HEK293 (cell line): Measurements from ENCODE around the gene CATSPERE.

Experiments
- GFI1B ChIP-seq: fragments of 450-650 bp; formaldehyde crosslinking; IDR thresholded peaks from 2 replicates; pipeline ENCODE4 v1.5.1; 2016; ENCODE audit warnings: missing biosample characterization, missing genetic modification characterization
- GLI4 ChIP-seq: fragments of 450-650 bp; formaldehyde crosslinking; IDR thresholded peaks from 2 replicates; pipeline ENCODE4 v1.5.1; 2016; ENCODE audit warnings: missing biosample characterization, missing genetic modification characterization
- OSR2 ChIP-seq: fragments of 450-650 bp; formaldehyde crosslinking; IDR thresholded peaks from 2 replicates; pipeline ENCODE4 v1.5.1; 2016; ENCODE audit warnings: missing biosample characterization, missing genetic modification characterization
- OVOL3 ChIP-seq: fragments of 450-650 bp; formaldehyde crosslinking; IDR thresholded peaks from 2 replicates; pipeline ENCODE4 v1.5.1; 2016; ENCODE audit warnings: missing biosample characterization, missing genetic modification characterization
- PRDM1 ChIP-seq: fragments of 450-650 bp; formaldehyde crosslinking; IDR thresholded peaks from 2 replicates; pipeline ENCODE4; 2016; ENCODE audit warnings: missing biosample characterization, missing genetic modification characterization
- SCRT1 ChIP-seq: fragments of 450-650 bp; formaldehyde crosslinking; IDR thresholded peaks from 2 replicates; pipeline ENCODE4 v1.5.1; 2016; ENCODE audit warnings: missing biosample characterization, missing genetic modification characterization, borderline replicate concordance
- YY2 ChIP-seq: fragments of 450-650 bp; formaldehyde crosslinking; IDR thresholded peaks from 2 replicates; pipeline ENCODE4 v1.5.1; 2016; ENCODE audit warnings: missing biosample characterization, missing genetic modification characterization
- ZBTB17 ChIP-seq: fragments of 450-650 bp; formaldehyde crosslinking; IDR thresholded peaks from 2 replicates; pipeline ENCODE4 v1.5.1; 2016; ENCODE audit warnings: missing biosample characterization, missing genetic modification characterization
- ZBTB20 ChIP-seq: fragments of 450-650 bp; formaldehyde crosslinking; IDR thresholded peaks from 2 replicates; pipeline ENCODE4 v1.5.1; 2016; ENCODE audit warnings: missing biosample characterization, missing genetic modification characterization
- ZNF121 ChIP-seq: fragments of 450-650 bp; formaldehyde crosslinking; IDR thresholded peaks from 2 replicates; pipeline ENCODE4 v1.5.1; 2016; ENCODE audit warnings: missing biosample characterization, missing genetic modification characterization
- ZNF169 ChIP-seq: fragments of 450-650 bp; formaldehyde crosslinking; IDR thresholded peaks from 2 replicates; pipeline ENCODE4 v1.5.1; 2016; ENCODE audit warnings: missing biosample characterization, missing genetic modification characterization
- ZNF184 ChIP-seq: fragments of 450-650 bp; IDR thresholded peaks from 2 replicates; pipeline ENCODE4 v1.5.1; 2018; ENCODE audit warnings: missing biosample characterization, mild to moderate bottlenecking, missing genetic modification characterization
- ZNF2 ChIP-seq: fragments of 450-650 bp; formaldehyde crosslinking; IDR thresholded peaks from 2 replicates; pipeline ENCODE4 v1.5.1; 2016; ENCODE audit warnings: missing biosample characterization, missing genetic modification characterization
- ZNF214 ChIP-seq: fragments of 450-650 bp; formaldehyde crosslinking; IDR thresholded peaks from 2 replicates; pipeline ENCODE4 v1.5.1; 2017; ENCODE audit warnings: missing biosample characterization, mild to moderate bottlenecking, missing genetic modification characterization, borderline replicate concordance
- ZNF324 ChIP-seq: fragments of 450-650 bp; formaldehyde crosslinking; IDR thresholded peaks from 2 replicates; pipeline ENCODE4 v1.5.1; 2016; ENCODE audit warnings: missing biosample characterization, missing genetic modification characterization
- ZNF394 ChIP-seq: fragments of 450-650 bp; formaldehyde crosslinking; IDR thresholded peaks from 2 replicates; pipeline ENCODE4 v1.5.1; 2016; ENCODE audit warnings: missing biosample characterization, missing genetic modification characterization, mild to moderate bottlenecking, moderate library complexity, borderline replicate concordance
- ZNF544 ChIP-seq: fragments of 450-650 bp; formaldehyde crosslinking; IDR thresholded peaks from 2 replicates; pipeline ENCODE4 v1.5.0; 2017; ENCODE audit warnings: missing biosample characterization, missing genetic modification characterization
- ZNF621 ChIP-seq: fragments of 450-650 bp; formaldehyde crosslinking; IDR thresholded peaks from 2 replicates; pipeline ENCODE4 v1.5.1; 2017; ENCODE audit warnings: missing biosample characterization, missing genetic modification characterization
- TF ChIP-seq, protein P1 (sequence below): fragments of 450-650 bp; formaldehyde crosslinking; IDR thresholded peaks from 2 replicates; pipeline ENCODE4 v1.5.1; 2016; ENCODE audit warnings: missing biosample characterization, missing genetic modification characterization
- TF ChIP-seq, protein P2 (sequence below): fragments of 450-650 bp; formaldehyde crosslinking; IDR thresholded peaks from 2 replicates; pipeline ENCODE4 v1.5.1; 2016; ENCODE audit warnings: missing biosample characterization, missing genetic modification characterization
- TF ChIP-seq, protein P3 (sequence below): fragments of 450-650 bp; formaldehyde crosslinking; optimal IDR thresholded peaks from 2 replicates; pipeline ENCODE3; 2016; ENCODE audit warnings: missing biosample characterization, mild to moderate bottlenecking, missing genetic modification characterization
- TF ChIP-seq, protein P4 (sequence below): fragments of 450-650 bp; formaldehyde crosslinking; IDR thresholded peaks from 2 replicates; pipeline ENCODE4 v1.5.1; 2016; ENCODE audit warnings: missing biosample characterization, missing genetic modification characterization
- TF ChIP-seq, protein P5 (sequence below): IDR thresholded peaks from 2 replicates; pipeline ENCODE4 v1.6.1; 2011; ENCODE audit warnings: mild to moderate bottlenecking, low read depth, low read length, borderline replicate concordance
- TF ChIP-seq, protein P6 (sequence below): fragments of 450-650 bp; formaldehyde crosslinking; IDR thresholded peaks from 2 replicates; pipeline ENCODE4 v1.5.1; 2016; ENCODE audit warnings: missing biosample characterization, missing genetic modification characterization
- TF ChIP-seq, protein P7 (sequence below): fragments of 450-650 bp; formaldehyde crosslinking; IDR thresholded peaks from 2 replicates; pipeline ENCODE4 v1.5.1; 2016; ENCODE audit warnings: missing biosample characterization, missing genetic modification characterization, low read depth
- TF ChIP-seq, protein P8 (sequence below): fragments of 450-650 bp; formaldehyde crosslinking; IDR thresholded peaks from 2 replicates; pipeline ENCODE4 v1.5.1; 2016; ENCODE audit warnings: missing biosample characterization, missing genetic modification characterization, borderline replicate concordance

CATSPERE gene

DNA sequence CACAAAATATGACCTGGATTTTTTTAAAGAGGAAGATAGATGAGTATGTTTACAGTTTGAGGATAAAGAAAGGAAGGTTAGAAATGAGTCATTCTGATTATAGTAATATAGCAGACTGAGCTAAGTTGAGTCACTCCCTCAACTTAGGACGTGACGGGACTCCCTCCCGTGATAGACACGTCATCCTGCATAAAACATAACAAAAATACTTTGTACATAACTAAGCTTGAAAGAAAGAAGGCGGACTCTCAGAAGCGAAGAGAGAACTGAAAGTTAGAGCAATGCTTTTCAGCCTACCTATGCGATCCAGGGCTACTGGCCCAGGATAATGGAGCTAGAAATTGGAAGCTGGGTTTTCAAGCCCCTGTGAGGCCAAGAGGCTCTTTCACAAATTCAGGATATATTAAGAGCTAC is 138.9 kb downstream of the CATSPERE start (continued):
- TF ChIP-seq ZNF169 (tag by site-specific recombination) (no peak), ZNF184 (peak; percentile 95), ZNF621 (no peak), ZBTB17 (peak; percentile 33; the same call in 1 of the 2 replicates), ZNF2 (tag by site-specific recombination) (0 out of 2 replicates have a peak, but pooled peaks have one; percentile 30), GLI4 (tag by site-specific recombination) (no peak), YY2 (tag by site-specific recombination) (no peak), GFI1B (tag by site-specific recombination) (no peak), OVOL3 (no peak), ZNF121 (tag by site-specific recombination) (no peak), PRDM1 (tag by site-specific recombination) (peak; percentile 65), OSR2 (no peak), ZNF544 (tag by site-specific recombination) (no peak), ZBTB20 (tag by site-specific recombination) (no peak), SCRT1 (no peak), ZNF394 (tag by site-specific recombination) (peak; percentile 63; the same call in 1 of the 2 replicates), ZNF324 (tag by site-specific recombination) (peak; percentile 90), ZNF214 (no peak)
- TF ChIP-seq, protein P1, sequence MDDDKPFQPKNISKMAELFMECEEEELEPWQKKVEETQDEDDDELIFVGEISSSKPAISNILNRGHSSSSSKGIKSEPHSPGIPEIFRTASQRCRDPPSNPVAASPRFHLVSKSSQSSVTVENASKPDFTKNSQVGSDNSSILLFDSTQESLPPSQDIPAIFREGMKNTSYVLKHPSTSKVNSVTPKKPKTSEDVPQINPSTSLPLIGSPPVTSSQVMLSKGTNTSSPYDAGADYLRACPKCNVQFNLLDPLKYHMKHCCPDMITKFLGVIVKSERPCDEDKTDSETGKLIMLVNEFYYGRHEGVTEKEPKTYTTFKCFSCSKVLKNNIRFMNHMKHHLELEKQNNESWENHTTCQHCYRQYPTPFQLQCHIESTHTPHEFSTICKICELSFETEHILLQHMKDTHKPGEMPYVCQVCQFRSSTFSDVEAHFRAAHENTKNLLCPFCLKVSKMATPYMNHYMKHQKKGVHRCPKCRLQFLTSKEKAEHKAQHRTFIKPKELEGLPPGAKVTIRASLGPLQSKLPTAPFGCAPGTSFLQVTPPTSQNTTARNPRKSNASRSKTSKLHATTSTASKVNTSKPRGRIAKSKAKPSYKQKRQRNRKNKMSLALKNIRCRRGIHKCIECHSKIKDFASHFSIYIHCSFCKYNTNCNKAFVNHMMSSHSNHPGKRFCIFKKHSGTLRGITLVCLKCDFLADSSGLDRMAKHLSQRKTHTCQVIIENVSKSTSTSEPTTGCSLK: no peak
- TF ChIP-seq, protein P2, sequence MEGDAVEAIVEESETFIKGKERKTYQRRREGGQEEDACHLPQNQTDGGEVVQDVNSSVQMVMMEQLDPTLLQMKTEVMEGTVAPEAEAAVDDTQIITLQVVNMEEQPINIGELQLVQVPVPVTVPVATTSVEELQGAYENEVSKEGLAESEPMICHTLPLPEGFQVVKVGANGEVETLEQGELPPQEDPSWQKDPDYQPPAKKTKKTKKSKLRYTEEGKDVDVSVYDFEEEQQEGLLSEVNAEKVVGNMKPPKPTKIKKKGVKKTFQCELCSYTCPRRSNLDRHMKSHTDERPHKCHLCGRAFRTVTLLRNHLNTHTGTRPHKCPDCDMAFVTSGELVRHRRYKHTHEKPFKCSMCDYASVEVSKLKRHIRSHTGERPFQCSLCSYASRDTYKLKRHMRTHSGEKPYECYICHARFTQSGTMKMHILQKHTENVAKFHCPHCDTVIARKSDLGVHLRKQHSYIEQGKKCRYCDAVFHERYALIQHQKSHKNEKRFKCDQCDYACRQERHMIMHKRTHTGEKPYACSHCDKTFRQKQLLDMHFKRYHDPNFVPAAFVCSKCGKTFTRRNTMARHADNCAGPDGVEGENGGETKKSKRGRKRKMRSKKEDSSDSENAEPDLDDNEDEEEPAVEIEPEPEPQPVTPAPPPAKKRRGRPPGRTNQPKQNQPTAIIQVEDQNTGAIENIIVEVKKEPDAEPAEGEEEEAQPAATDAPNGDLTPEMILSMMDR (tag by site-specific recombination): no peak
- TF ChIP-seq, protein P3, sequence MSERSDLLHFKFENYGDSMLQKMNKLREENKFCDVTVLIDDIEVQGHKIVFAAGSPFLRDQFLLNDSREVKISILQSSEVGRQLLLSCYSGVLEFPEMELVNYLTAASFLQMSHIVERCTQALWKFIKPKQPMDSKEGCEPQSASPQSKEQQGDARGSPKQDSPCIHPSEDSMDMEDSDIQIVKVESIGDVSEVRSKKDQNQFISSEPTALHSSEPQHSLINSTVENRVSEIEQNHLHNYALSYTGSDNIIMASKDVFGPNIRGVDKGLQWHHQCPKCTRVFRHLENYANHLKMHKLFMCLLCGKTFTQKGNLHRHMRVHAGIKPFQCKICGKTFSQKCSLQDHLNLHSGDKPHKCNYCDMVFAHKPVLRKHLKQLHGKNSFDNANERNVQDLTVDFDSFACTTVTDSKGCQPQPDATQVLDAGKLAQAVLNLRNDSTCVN (tag by site-specific recombination): no peak
- TF ChIP-seq, protein P4, sequence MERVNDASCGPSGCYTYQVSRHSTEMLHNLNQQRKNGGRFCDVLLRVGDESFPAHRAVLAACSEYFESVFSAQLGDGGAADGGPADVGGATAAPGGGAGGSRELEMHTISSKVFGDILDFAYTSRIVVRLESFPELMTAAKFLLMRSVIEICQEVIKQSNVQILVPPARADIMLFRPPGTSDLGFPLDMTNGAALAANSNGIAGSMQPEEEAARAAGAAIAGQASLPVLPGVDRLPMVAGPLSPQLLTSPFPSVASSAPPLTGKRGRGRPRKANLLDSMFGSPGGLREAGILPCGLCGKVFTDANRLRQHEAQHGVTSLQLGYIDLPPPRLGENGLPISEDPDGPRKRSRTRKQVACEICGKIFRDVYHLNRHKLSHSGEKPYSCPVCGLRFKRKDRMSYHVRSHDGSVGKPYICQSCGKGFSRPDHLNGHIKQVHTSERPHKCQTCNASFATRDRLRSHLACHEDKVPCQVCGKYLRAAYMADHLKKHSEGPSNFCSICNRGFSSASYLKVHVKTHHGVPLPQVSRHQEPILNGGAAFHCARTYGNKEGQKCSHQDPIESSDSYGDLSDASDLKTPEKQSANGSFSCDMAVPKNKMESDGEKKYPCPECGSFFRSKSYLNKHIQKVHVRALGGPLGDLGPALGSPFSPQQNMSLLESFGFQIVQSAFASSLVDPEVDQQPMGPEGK: 0 out of 2 replicates have a peak, but pooled peaks have one; percentile 43
- TF ChIP-seq, protein P5, sequence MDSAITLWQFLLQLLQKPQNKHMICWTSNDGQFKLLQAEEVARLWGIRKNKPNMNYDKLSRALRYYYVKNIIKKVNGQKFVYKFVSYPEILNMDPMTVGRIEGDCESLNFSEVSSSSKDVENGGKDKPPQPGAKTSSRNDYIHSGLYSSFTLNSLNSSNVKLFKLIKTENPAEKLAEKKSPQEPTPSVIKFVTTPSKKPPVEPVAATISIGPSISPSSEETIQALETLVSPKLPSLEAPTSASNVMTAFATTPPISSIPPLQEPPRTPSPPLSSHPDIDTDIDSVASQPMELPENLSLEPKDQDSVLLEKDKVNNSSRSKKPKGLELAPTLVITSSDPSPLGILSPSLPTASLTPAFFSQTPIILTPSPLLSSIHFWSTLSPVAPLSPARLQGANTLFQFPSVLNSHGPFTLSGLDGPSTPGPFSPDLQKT: no peak
- TF ChIP-seq, protein P6, sequence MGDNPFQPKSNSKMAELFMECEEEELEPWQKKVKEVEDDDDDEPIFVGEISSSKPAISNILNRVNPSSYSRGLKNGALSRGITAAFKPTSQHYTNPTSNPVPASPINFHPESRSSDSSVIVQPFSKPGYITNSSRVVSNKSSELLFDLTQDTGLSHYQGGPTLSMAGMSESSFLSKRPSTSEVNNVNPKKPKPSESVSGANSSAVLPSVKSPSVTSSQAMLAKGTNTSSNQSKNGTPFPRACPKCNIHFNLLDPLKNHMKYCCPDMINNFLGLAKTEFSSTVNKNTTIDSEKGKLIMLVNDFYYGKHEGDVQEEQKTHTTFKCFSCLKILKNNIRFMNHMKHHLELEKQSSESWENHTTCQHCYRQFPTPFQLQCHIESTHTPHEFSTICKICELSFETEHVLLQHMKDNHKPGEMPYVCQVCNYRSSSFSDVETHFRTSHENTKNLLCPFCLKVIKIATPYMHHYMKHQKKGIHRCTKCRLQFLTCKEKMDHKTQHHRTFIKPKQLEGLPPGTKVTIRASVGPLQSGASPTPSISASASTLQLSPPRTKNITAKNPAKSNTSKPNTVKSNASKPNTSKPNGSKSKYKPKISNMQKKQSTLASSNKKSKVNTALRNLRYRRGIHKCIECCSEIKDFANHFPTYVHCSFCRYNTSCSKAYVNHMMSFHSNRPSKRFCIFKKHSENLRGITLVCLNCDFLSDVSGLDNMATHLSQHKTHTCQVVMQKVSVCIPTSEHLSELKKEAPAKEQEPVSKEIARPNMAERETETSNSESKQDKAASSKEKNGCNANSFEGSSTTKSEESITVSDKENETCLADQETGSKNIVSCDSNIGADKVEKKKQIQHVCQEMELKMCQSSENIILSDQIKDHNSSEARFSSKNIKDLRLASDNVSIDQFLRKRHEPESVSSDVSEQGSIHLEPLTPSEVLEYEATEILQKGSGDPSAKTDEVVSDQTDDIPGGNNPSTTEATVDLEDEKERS: no peak
- TF ChIP-seq, protein P7, sequence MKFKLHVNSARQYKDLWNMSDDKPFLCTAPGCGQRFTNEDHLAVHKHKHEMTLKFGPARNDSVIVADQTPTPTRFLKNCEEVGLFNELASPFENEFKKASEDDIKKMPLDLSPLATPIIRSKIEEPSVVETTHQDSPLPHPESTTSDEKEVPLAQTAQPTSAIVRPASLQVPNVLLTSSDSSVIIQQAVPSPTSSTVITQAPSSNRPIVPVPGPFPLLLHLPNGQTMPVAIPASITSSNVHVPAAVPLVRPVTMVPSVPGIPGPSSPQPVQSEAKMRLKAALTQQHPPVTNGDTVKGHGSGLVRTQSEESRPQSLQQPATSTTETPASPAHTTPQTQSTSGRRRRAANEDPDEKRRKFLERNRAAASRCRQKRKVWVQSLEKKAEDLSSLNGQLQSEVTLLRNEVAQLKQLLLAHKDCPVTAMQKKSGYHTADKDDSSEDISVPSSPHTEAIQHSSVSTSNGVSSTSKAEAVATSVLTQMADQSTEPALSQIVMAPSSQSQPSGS (tag by site-specific recombination): peak; percentile 80
- TF ChIP-seq, protein P8, sequence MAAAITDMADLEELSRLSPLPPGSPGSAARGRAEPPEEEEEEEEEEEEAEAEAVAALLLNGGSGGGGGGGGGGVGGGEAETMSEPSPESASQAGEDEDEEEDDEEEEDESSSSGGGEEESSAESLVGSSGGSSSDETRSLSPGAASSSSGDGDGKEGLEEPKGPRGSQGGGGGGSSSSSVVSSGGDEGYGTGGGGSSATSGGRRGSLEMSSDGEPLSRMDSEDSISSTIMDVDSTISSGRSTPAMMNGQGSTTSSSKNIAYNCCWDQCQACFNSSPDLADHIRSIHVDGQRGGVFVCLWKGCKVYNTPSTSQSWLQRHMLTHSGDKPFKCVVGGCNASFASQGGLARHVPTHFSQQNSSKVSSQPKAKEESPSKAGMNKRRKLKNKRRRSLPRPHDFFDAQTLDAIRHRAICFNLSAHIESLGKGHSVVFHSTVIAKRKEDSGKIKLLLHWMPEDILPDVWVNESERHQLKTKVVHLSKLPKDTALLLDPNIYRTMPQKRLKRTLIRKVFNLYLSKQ (tag by site-specific recombination): no peak
